Globus pallidus (tissue), 1 donor: ENCODE measurements around the gene SCP2.

Experiments
- DNase-seq: peaks from one replicate; pipeline ENCODE4 v3.0.0-alpha.2; 2015; ENCODE audit warnings: low spot score

SCP2 gene

DNA sequence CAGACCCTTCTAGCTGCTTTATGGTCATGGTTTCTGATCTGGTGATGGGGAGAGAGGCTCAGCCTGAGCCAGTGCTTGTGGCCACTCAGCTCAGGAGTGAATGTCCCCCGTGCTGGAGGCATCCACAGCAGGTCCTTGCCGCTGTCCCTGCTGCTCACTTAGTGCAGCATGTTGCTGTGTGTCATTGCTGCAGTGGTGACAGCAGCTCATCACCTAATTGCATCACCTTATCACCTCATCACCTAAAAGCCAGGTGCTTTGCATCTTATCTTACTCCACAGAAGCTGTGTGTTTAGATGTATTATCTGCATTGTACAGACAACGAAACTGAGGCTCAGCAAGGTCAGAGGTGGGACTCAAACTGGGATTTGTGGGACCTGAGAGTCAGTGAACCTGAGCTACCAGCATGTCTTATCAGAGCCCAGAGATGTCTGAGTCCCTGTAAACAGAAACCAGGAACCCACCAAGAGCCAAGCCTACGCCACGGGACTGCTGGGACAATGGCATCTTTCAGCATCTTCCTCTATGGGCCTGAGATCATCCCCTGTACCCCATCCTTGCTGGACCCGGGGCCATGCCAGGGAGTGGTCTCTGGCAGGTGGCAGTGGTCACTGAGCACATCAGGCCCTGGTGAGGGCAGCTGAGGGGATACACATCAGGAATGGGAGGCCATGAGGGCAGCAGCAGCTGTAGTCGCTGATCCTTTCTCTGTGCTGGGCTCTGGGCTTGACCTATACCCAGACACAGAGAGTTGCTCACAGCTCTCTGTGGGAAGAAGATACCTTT is 141.4 kb downstream of the SCP2 start:
- DNase-seq: no peak

DNA sequence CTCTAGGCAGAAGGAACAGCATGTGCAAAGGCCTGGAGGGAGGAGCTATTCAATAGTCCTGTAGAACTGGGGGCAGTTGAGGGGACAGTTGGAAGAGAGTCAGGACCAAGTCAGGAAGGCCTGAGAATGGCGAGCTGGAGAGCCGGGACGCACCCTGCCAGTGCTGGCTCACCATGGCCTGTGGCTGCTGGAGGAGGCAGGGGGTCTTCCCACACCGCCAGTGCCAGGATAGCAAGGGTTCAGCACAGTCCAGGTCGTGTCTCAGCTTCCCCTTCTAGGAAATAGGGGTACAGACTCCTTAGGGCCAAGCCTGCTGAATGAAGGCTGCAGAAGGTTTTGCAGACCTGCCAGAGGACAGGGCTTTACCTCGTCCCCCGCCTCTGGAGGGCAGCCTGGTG is 142.2 kb downstream of the SCP2 start:
- DNase-seq: no peak

DNA sequence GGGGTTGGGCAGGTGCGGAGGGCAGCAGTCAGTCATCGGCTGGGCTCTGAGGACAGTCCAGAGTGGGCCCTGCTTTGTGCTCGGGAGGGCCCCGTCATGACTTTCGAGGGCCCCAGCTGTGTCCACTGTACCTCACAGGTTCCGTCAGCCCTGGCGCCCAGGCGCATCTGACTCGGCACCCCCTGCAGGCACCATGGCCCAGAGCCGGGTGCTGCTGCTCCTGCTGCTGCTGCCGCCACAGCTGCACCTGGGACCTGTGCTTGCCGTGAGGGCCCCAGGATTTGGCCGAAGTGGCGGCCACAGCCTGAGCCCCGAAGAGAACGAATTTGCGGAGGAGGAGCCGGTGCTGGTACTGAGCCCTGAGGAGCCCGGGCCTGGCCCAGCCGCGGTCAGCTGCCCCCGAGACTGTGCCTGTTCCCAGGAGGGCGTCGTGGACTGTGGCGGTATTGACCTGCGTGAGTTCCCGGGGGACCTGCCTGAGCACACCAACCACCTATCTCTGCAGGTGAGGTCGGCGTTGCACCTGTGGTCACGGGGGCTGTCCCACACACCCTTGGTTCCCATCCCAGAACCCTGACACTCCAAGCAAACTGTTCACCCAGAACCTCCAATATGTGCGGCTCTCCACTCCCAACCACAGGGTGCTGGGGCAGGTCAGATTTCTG is 142.7 kb downstream of the SCP2 start:
- DNase-seq: no peak

DNA sequence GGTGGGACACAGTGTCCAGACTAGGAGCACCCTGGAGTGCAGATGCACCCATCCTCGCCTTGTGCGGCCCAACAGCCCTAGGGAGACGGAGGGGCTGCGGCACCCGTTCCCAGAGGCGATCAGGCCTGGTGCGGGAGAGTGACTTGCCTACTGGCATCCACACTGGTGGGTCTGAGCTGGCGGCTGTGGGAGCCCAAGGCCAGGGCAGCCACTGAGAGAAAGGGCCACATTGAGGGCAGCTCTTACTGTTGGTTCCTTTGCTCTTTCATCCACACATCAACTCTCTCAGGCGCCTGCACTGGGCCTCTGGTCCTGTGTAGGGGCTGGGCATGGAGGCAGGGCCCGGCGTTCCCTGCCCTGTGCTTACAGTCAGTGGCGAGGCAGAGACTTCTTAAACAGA is 143.5 kb downstream of the SCP2 start:
- no peak for DNase-seq

DNA sequence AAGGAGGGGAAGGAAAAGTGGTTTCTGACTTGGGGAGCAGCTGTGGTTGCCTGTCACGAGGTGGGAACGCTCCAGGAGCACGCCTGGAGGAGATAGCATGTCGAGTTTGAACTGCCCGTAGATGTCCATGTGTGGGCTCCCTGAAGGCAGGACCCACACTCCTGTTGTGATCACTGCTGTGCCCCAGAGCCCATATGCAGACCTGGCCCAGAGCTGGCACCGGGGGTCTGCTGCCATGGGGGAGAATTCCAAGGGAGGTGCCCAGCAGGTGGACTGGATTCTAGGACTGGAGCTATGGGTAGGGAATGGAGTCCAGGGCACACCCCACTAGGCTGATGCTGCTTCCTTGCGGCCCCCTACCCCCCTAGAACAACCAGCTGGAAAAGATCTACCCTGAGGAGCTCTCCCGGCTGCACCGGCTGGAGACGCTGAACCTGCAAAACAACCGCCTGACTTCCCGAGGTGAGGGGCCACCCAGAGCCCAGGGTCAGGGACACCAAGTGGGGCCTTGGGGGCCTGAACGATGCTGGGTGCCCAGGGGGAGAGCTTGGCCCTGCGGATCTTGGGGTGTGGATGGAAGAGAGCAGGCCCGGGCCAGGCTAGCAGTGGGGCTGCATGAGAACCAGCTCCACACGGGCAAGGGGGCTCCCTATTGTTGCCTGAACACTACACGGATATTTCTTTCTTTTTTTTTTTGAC is 144.2 kb downstream of the SCP2 start:
- DNase-seq: no peak

DNA sequence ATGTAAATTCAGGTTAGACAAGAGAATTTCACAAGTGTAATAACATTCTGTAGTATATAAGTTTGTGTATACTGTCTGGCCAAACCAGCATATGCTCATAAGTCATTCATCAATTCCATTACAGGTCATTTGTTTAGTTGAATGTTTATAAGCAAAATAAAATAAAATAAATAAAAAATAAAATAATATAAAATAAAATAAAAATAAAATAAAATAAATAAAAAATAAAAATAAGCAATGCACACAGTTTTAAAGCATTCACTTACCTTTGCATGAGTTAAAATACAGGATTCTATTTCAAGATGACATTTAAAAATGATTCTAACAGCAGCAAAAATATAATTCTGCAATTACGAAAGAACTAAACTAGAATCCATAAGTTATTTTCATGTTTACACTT is 144.8 kb downstream of the SCP2 start:
- no peak for DNase-seq

DNA sequence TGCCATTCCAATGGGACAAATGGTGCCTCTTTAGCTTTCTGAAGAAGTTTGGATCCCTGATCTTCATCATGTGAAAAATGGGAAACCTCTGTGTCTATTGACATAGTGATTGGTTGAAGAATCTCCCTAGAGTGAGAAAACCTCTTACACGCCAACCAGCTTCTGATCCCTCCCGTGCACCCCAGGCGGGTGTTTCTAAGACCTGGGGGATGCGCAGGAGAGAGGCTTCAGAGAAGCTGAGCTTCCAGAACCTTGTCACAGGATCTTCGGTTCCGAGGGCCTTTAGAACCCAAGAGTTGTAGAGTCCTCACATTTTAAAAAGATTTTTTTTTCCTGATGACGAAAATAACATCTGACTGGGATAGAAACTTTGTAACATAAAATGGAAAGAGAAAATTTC is 146.2 kb downstream of the SCP2 start:
- DNase-seq: no peak

DNA sequence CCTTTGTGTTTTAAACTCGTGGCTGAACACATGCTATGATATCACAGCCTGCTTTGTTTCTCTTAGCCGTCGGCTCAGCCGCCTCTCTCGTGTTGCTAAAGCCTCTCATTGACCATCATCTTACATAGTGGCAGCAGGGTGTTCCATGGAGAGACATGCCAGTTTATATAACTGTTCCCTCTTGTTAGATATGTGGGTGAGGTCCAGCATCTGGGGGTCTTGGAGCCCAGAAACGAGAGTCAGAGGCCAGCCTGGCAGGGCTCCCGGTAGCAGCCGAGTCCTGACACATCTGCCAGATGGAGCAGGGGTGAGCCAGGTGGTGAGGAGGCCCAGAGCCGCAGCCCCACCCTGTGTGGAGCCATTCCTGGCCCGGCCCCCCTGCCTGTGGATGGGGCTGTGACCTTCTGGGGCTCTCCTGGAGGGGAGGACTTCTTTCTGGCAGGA is 146.8 kb downstream of the SCP2 start:
- DNase-seq: peak; percentile 38

DNA sequence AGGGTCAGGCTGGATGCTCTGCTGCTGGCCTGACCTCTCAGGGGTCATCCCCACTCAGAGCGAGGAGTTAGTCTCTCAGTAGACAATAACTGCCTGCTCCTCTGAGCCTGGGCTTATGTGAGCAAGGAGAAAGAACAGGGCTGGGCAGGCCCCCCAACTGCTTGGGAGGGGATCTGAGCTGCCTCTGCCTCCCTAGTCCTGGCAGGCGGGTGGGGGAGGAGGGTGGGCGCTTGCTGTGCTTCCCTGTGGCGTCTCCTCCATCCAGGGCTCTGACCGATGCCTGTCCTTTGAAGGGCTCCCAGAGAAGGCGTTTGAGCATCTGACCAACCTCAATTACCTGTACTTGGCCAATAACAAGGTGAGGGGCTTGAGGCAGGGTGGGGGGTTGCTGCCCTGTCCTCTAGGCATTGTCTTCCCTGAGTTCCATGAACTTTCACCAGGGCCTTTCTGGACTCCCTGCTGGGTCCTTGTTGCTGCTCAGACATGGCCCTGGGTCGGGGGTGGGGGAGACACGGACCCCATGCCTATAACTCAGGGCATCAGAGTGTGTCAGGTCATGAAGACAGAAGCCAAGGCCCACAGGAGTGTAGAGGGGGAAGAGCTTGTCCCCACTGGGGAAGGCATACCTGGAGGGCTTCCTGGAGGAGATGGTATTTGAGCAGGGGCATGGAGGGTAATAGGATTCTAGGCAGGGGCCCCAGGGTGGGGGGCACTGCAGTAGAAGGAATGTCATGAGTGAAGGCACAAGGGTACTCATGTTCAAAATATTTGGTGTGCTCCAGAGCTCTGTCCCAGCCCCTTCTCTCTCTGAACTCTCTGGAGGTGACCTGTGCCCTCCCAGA is 147.5 kb downstream of the SCP2 start:
- no peak for DNase-seq

DNA sequence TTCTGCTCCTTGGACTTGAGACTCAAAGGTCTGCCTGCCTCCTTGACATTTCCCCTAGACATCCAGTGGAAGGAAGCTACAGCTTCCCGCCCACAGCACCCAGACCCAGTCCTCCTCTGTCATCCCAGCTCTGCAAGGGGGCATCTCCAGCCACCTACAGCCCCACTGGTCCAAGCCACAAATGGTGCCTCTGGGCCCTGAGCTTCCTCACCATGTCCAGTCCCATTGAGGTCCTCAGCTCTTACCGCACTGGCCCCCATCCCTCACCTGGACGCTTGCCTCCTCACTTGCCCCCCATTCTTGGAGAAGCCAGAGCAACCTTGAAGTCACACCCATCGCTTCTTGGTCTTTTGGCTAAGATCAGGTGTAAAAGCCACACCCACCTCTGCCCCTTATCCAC is 148.1 kb downstream of the SCP2 start:
- no peak for DNase-seq

DNA sequence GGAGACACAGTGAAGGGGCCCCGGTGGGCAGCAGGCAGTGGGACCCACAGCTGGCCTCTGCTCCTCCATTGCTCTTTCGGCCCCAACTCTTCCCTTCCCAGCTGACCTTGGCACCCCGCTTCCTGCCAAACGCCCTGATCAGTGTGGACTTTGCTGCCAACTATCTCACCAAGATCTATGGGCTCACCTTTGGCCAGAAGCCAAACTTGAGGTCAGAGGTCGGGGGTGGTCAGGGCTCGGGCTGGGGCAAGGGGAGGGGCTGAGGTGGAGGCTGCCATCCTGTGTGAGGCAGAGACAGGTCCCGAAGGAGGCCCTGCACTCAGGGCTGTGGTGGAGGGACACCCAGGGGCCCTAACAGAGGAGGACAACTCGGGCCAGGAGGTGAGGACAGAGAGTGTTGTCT is 148.7 kb downstream of the SCP2 start:
- no peak for DNase-seq

DNA sequence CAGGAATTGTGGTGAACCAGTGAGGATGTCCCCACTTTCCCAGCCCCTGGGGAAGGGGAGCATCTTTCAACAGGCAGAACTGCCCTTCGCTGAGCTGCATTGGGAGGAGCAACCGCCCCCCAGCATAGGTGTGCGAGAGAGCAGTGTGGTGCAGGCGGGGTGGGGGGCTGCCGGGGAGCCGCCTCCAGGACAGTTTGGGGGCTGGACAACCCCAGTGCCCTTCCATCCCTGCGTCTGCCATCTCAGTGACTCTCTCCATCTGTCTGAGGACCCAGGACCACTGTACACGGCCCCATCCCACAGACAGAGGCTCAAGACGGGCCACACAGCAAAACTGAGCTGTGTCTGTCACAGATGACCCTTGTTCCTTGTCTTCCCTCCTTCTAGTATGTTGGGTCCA is 149.1 kb downstream of the SCP2 start:
- DNase-seq: no peak

DNA sequence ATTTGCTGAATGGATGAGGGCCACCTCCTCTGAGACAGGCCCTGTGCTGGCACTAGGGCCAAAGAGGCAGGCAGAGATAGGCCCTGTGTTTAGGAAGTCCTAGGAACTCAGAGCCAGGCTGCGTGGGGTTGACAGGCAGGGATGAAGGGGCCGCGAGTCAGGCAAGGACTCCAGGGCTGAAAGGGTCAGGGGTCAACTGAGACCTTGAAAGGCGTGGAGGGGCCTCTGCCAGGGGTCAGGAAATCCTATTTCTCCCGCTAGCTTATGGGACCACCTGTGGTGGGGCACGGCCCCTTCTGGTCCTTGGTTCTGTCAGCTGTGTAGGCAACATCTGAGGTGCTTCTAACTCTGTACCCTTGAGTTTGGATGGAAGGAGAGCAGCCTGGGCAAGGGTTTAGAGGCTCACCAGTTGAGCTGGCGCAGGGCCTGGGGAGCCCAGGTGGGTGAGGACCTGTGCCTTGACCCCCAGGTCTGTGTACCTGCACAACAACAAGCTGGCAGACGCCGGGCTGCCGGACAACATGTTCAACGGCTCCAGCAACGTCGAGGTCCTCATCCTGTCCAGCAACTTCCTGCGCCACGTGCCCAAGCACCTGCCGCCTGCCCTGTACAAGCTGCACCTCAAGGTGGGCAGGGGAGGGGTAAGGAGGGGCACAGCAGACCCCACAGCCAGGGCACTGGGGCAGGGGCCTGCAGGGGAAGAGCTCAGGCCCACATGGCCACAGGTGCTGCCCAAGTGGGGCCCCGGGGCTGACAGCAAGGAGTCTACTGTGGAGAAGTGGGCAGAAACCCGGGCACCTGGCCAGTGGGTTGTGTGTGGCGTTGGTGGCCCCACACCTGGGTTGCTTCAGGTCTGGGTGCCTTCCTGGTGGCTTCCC is 149.9 kb downstream of the SCP2 start:
- DNase-seq: no peak

DNA sequence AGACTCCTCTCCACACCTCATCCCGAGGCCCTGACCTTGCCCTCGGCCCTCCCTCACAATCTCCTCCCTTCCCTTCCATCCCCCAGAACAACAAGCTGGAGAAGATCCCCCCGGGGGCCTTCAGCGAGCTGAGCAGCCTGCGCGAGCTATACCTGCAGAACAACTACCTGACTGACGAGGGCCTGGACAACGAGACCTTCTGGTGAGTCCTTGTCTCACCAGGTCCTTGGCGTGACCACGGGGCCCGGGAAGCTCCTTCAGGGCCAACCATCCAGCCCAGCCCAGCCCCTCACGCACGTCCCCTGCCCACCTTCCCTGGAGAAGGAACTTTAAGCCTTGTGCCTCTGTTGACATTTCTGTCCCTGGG is 150.5 kb downstream of the SCP2 start:
- no peak for DNase-seq

DNA sequence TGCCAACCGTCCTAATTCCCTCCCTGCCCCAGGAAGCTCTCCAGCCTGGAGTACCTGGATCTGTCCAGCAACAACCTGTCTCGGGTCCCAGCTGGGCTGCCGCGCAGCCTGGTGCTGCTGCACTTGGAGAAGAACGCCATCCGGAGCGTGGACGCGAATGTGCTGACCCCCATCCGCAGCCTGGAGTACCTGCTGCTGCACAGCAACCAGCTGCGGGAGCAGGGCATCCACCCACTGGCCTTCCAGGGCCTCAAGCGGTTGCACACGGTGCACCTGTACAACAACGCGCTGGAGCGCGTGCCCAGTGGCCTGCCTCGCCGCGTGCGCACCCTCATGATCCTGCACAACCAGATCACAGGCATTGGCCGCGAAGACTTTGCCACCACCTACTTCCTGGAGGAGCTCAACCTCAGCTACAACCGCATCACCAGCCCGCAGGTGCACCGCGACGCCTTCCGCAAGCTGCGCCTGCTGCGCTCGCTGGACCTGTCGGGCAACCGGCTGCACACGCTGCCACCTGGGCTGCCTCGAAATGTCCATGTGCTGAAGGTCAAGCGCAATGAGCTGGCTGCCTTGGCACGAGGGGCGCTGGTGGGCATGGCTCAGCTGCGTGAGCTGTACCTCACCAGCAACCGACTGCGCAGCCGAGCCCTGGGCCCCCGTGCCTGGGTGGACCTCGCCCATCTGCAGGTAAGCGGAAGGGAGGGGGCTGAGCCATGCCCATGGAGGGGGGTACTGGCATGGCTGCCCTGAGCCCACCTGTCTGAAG is 151.4 kb downstream of the SCP2 start:
- DNase-seq: no peak

DNA sequence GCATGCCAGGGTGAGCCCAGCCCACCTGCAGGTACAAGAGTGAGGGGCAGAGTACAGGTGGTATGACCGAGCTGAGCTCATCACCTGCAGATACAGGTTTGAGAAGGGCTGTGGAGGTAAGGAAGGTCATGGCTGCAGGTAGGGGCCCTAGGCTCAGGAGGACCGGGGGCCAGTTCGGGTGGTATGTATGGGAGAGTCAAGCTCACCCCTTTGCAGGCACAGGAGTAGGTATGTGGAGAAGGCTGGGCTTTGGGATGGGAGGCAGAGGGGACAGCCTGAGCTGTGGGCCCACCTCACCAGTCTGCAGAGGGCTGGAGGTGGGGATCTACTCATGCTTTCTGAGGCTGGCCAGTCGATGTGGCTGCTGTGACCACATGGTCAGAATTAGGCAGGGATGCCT is 152.2 kb downstream of the SCP2 start:
- DNase-seq: no peak

DNA sequence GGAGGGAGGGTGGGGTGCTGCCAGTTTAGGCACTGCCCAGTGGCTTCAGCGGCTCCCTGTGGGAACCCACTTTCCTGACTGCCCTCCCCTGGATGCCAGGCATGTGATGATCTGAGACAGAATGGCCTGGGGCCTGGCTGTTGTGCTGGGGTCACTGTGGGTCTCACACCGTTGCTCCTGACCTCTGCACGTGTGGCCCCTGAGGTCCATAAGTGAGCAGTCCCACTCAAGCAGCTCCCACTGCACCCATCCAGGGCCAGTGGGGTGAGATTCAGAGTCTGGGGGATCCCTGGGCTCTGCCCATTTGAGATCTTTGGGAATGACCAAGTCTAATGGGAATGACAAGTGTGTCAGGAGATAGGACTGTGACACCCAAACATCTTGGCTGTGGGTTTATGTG is 153.0 kb downstream of the SCP2 start:
- DNase-seq: no peak

DNA sequence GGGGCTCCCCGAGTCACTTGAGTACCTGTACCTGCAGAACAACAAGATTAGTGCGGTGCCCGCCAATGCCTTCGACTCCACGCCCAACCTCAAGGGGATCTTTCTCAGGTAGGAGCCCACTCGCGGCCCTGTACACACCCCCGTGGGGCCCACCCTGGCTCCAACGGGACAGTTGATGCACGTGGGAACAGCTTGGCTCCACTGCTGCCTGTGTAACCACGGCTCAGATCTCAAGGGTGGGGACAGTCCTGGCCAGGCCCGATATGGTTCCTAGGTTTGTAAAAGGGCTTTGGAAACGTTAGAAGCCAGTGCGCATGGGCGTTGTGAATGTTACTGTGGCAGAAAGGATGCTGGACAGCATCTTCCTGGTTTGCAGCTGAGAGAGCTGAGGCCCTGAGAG is 153.7 kb downstream of the SCP2 start:
- DNase-seq: no peak

DNA sequence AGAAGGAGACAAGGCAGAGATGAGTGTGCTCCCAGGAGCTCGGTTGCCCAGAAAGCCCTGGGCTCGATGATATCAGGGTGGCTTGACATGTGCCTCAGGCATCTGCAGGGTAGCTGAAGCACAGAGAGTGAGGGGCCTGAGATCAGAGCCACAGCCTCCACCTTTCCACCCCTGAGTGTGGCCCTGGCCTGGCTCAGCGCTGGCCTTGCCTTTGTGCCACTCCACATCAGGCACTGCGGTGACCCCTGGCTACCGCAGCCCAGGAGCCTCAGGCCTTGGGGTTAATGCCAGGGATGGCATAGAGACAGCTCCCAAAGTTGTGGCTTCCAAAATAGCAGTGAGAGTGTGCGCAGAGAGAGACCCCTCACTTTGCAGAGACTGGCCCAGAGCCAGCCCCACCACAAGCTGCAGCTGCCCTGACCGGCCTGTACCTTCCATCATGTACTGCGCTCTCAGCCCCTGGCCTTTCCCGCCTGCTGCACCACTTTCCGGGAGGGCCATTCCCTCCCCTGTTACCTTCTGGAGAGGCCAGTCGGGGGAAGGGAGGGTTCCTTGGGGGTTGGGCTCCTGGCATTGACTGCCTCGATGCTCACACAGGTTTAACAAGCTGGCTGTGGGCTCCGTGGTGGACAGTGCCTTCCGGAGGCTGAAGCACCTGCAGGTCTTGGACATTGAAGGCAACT is 154.4 kb downstream of the SCP2 start:
- no peak for DNase-seq
